Measurements from ENCODE around the gene ARMC7.

DNA sequence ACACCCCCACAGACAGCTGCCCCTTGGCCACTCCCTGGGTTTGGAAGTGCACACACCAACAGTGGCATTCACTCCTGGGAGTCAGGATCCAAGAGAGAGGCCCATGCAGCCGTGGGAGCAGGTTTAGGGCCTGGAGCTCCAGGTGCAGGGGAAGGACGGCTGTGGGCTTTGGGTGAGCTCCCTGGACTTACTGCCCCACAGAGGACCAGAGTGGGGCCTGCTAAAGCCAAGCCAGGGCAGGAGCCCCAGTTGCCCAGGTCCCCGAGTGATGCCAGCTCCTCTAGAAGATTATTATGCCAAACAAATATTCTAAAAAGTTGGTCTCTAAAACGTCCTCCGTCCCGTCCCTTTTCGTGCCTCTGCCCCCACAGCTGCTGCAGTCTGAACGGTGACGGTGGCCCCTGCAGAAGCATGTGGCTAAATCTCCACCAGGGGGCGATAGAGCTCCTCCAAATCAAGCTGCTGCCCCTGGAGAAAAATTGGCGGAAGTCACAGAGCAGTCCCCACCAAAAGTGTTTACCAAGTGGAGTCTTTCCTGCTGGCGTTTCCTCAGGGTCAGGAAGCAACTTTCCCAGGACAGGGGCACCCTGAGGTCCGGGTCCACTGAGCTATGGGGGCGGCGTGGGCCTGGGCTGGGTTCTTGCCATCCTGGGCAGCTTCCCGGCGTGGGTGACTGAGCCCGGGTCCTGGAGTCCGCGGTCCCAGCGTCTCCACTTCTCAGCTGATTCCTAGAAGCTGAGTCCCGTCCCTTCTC lies 4.2 kb downstream of the ARMC7 start:
- peak in 1 of 3 donors; percentile 22 for TF ChIP-seq POLR2AphosphoS5 (IDR thresholded peaks at IDR 0.05)
- TF ChIP-seq, protein P1, sequence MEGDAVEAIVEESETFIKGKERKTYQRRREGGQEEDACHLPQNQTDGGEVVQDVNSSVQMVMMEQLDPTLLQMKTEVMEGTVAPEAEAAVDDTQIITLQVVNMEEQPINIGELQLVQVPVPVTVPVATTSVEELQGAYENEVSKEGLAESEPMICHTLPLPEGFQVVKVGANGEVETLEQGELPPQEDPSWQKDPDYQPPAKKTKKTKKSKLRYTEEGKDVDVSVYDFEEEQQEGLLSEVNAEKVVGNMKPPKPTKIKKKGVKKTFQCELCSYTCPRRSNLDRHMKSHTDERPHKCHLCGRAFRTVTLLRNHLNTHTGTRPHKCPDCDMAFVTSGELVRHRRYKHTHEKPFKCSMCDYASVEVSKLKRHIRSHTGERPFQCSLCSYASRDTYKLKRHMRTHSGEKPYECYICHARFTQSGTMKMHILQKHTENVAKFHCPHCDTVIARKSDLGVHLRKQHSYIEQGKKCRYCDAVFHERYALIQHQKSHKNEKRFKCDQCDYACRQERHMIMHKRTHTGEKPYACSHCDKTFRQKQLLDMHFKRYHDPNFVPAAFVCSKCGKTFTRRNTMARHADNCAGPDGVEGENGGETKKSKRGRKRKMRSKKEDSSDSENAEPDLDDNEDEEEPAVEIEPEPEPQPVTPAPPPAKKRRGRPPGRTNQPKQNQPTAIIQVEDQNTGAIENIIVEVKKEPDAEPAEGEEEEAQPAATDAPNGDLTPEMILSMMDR (IDR thresholded peaks at IDR 0.05): peak; percentile 92 to 97
- TF ChIP-seq POLR2A (IDR thresholded peaks at IDR 0.05): no peak

Data from suprapubic skin (tissue), 4 donors.